IPS-15b (cell line): ENCODE results near the gene SMU1.
A peak's percentile ranks its signal among the peaks of the same experiment; 100 is the strongest.

Experiments
- H3K27me3 ChIP-seq: one replicate; pipeline ENCODE4 v1.6.1; 2013; ENCODE audit warnings: low read length; ENCODE audit not compliant: control insufficient read depth, insufficient read depth
- H3K36me3 ChIP-seq: one replicate; pipeline ENCODE4 v1.6.1; 2013; ENCODE audit warnings: low read length; ENCODE audit not compliant: control insufficient read depth, insufficient read depth
- H3K4me1 ChIP-seq: one replicate; pipeline ENCODE4 v1.6.1; 2013; ENCODE audit warnings: mild to moderate bottlenecking, low read length; ENCODE audit not compliant: control insufficient read depth, insufficient read depth
- H3K4me3 ChIP-seq: one replicate; pipeline ENCODE4 v1.5.1; 2013; ENCODE audit warnings: low read depth, low read length
- H3K9ac ChIP-seq: one replicate; pipeline ENCODE4 v1.6.1; 2013; ENCODE audit warnings: low read depth, mild to moderate bottlenecking, low read length
- H3K9me3 ChIP-seq: one replicate; pipeline ENCODE4 v1.6.1; 2013; ENCODE audit warnings: mild to moderate bottlenecking, low read length; ENCODE audit not compliant: control insufficient read depth, insufficient read depth

The SMU1 gene

GRCh38 chr9:33076046-33077004 lies at the start of gene SMU1:
TSS of gene SMU1 (minus strand) at chr9:33076674. CDS start at chr9:33076608, 66 bp downstream.
- Histone ChIP-seq H3K4me3 (peak within 1 kb of the TSS; percentile 99), H3K9me3 (no peaks in the 10 kb centered on the region)

GRCh38 chr9:33125461-33125860 lies 49.0 kb upstream of the SMU1 start:
- H3K4me3 ChIP-seq, result no peak overlapping the region
- H3K9ac ChIP-seq, result no peak overlapping the region
- H3K9me3 ChIP-seq, result no peaks in the 10 kb centered on the region
- H3K4me1 ChIP-seq, result no peaks in the 10 kb centered on the region
- no peaks in the 10 kb centered on the region for H3K27me3 ChIP-seq
- H3K36me3 ChIP-seq, result no peaks in the 10 kb centered on the region

More at GRCh38 chr9:33076046-33077004, at the start of gene SMU1:
- Histone ChIP-seq H3K4me1 (no peaks in the 10 kb centered on the region), H3K9ac (peak within 1 kb of the TSS; percentile 98), H3K27me3 (no peaks in the 10 kb centered on the region), H3K36me3 (peaks cover 17% of the 10 kb centered on the region)

DNA sequence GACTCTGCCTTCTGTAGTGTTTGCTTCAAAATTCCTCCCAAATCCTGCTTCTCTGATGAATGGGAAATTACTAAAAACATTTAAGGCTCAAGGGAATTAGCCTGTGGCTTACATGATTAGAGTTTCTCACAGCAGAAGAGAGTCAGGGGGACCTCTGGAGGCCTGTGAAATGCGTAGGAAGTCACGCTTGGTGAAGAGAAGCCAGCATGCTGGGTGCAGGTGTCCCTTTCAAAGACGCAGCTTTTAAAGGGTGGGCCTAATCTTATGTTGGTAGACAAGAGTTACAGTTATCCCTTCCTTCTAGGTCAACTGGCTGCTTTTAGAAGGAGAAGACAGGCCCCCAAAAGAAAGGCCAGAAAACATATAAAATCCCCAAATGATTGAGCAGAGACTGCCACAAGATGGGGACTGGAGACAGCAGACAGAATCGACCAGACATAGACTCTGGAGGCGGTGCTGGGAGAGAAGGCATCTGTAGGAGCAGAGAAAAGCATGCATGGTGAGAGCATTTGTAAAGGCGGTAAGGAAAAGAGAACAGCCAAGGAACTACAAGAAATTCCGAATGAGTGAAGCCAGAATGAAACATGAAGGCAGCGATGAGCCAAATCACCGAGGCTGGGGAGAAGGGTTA lies 48.4 kb upstream of the SMU1 start:
- no peak overlapping the region for H3K9ac ChIP-seq
- no peaks in the 10 kb centered on the region for H3K36me3 ChIP-seq

GRCh38 chr9:33124046-33124445 lies 47.6 kb upstream of the SMU1 start:
- no peaks in the 10 kb centered on the region for H3K36me3 ChIP-seq
- no peak overlapping the region for H3K4me3 ChIP-seq
- H3K4me1 ChIP-seq, result no peaks in the 10 kb centered on the region
- no peak overlapping the region for H3K9ac ChIP-seq
- H3K9me3 ChIP-seq, result no peaks in the 10 kb centered on the region
- H3K27me3 ChIP-seq, result no peaks in the 10 kb centered on the region

More for the DNA sequence above, 48.4 kb upstream of the SMU1 start:
- Histone ChIP-seq H3K9me3 (no peaks in the 10 kb centered on the region), H3K4me1 (no peaks in the 10 kb centered on the region), H3K4me3 (no peak overlapping the region), H3K27me3 (no peaks in the 10 kb centered on the region)

DNA sequence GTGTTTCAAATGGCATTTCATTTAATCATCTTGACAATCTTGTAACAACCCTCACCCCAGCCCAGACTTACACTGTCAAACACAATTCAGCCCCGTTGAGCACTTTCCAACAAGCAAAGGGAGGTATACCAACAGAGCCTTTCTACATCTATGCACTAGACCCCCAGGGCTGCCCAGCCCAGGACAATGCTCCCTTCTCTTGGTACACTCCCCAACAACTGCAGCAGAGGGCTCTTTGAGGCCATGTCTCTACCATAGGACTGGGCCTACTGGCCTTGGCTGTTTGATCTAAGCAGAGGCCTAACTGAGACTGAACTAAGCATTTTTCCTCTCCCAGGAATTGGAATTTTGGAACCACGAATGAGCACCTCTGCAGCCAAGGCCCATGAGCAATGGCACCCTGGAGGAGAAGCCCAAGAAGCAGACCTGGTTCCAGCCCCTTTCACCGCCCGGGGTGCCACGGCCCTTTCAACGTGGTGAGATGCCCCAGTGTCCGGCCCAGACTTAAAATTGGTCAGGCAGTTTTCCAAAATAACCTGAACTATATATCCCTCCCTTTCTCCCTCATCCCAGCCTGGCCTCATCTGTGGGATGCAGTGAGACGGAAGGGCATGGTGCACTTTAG lies 47.0 kb upstream of the SMU1 start:
- H3K9me3 ChIP-seq, result no peaks in the 10 kb centered on the region
- H3K4me3 ChIP-seq, result no peak overlapping the region
- no peaks in the 10 kb centered on the region for H3K27me3 ChIP-seq
- no peaks in the 10 kb centered on the region for H3K4me1 ChIP-seq
- no peaks in the 10 kb centered on the region for H3K36me3 ChIP-seq
- H3K9ac ChIP-seq, result no peak overlapping the region

DNA sequence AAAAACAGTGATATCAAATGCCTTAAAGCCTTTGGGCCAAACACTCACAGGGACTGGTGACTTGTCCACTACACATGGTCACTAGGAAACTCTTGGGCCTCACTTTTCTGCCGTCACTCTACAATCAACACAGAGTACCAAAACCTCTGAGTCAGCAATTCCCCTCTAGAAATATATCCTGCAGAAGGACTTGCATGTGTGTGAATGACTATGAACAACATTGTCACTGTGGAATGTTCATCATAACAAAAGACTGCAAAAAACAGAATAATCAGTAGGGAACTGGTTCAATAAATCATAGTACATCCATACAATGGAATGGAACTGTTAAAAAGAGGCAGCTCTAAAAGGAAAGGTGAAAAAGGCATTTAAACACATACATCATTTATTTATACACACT lies 44.1 kb upstream of the SMU1 start:
- Histone ChIP-seq H3K4me3 (no peak overlapping the region), H3K9me3 (no peaks in the 10 kb centered on the region), H3K4me1 (no peaks in the 10 kb centered on the region), H3K27me3 (no peaks in the 10 kb centered on the region), H3K36me3 (no peaks in the 10 kb centered on the region), H3K9ac (no peak overlapping the region)

DNA sequence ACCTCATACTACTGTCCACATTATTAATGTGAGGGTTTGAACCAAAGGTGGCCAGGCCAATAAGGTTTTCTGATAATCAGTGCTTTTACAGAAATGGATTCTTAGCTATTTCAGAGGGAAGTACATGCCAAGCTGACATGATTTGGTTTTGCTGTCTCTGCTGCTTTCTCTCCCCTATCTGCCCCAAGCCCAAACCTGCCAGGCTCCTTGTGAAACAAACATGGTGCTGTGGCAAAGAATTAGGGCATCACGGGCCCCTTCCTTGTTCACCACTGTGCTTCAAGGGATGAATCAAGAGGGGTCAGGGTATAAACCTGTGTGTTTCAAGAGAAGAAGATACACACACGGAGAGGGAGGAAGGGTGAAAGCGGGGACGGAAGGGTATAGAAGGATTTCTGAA lies 41.3 kb upstream of the SMU1 start:
- Histone ChIP-seq H3K4me3 (no peak overlapping the region), H3K9me3 (no peaks in the 10 kb centered on the region), H3K36me3 (no peaks in the 10 kb centered on the region), H3K4me1 (no peaks in the 10 kb centered on the region), H3K9ac (no peak overlapping the region), H3K27me3 (no peaks in the 10 kb centered on the region)

GRCh38 chr9:33117306-33117705 lies 40.8 kb upstream of the SMU1 start:
- H3K27me3 ChIP-seq, result no peaks in the 10 kb centered on the region
- no peaks in the 10 kb centered on the region for H3K9me3 ChIP-seq
- H3K4me3 ChIP-seq, result no peak overlapping the region
- H3K9ac ChIP-seq, result no peak overlapping the region
- H3K4me1 ChIP-seq, result peaks cover 3% of the 10 kb centered on the region
- no peaks in the 10 kb centered on the region for H3K36me3 ChIP-seq

GRCh38 chr9:33116860-33117259 lies 40.4 kb upstream of the SMU1 start:
- H3K27me3 ChIP-seq, result no peaks in the 10 kb centered on the region
- peaks cover 5% of the 10 kb centered on the region for H3K4me1 ChIP-seq
- H3K9ac ChIP-seq, result no peak overlapping the region
- H3K4me3 ChIP-seq, result no peak overlapping the region
- H3K9me3 ChIP-seq, result no peaks in the 10 kb centered on the region
- no peaks in the 10 kb centered on the region for H3K36me3 ChIP-seq

GRCh38 chr9:33114746-33115145 lies 38.3 kb upstream of the SMU1 start:
- Histone ChIP-seq H3K9ac (no peak overlapping the region), H3K4me3 (no peak overlapping the region), H3K4me1 (peaks cover 10% of the 10 kb centered on the region), H3K27me3 (no peaks in the 10 kb centered on the region), H3K36me3 (no peaks in the 10 kb centered on the region), H3K9me3 (no peaks in the 10 kb centered on the region)

DNA sequence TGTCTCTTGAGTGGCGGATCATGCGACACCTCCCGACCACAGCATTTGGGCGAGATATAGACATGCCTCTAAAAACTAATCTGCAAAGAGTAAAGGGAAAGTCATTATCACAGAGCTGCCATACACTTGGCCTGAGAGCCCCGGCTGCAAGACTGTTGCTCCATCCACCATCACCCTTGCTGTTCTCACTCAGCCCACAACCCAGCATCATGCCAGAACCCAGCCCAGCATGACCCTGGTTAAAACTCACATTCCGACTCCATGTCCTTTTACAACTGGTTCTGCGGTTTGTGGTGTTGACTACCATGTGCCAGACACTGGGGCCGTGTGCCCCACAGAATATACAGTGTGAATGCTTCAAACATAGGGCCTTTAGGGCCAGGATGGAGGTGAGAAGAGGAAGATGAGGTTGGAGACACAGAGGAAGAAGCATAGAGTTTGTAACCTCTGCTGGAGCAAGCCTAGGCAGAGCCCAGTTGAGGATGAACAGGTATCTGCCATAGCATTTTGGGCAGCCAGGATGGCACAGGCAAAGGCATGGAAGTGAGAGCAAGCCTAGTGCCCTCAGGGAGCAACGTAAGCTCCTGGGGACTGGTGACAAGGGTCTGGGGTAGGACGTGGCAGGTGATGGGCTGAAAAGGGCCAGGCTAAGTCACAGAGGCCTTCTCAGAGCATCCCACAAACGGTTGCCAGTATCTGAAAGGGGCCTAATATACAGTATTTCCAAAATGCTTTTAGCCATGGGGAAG lies 37.5 kb upstream of the SMU1 start:
- Histone ChIP-seq H3K36me3 (no peaks in the 10 kb centered on the region), H3K27me3 (no peaks in the 10 kb centered on the region), H3K4me3 (no peak overlapping the region), H3K9ac (no peak overlapping the region), H3K4me1 (peaks cover 10% of the 10 kb centered on the region), H3K9me3 (no peaks in the 10 kb centered on the region)
